Measurements from ENCODE around the gene PTGES2. TPM values are rescaled to one million over a fixed set of nuclear protein-coding genes. Genes with fewer than 3 reads are reported as not detected.

The PTGES2 gene
- 52.4 and 86.8 TPM in 2 replicates for total RNA-seq

DNA sequence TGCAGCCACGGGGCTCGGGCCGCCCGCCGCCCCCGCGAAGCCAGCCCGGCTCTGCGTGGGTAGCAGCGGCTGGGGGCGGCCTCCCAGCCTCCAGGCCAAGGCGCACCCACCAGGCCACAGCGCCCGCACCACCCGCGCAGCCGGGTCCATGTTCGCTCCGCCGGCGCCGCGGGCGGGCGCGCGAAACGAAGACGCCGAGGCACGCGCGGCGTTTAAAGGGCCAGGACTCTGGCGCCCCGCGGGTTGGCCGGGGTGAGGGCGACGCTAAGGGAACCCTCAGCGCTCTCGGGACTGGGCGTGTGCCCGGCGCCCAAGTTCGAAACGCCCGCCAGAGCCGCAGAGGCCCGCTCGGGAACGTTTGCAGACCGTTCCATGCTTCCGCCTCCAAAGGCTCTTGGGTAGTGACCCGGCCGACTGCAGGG is at the start of gene PTGES2:
PTGES2 (minus strand) TSS at position 162 of the 422 bp plus-strand sequence; CDS start at position 150, 12 bp downstream.

DNA sequence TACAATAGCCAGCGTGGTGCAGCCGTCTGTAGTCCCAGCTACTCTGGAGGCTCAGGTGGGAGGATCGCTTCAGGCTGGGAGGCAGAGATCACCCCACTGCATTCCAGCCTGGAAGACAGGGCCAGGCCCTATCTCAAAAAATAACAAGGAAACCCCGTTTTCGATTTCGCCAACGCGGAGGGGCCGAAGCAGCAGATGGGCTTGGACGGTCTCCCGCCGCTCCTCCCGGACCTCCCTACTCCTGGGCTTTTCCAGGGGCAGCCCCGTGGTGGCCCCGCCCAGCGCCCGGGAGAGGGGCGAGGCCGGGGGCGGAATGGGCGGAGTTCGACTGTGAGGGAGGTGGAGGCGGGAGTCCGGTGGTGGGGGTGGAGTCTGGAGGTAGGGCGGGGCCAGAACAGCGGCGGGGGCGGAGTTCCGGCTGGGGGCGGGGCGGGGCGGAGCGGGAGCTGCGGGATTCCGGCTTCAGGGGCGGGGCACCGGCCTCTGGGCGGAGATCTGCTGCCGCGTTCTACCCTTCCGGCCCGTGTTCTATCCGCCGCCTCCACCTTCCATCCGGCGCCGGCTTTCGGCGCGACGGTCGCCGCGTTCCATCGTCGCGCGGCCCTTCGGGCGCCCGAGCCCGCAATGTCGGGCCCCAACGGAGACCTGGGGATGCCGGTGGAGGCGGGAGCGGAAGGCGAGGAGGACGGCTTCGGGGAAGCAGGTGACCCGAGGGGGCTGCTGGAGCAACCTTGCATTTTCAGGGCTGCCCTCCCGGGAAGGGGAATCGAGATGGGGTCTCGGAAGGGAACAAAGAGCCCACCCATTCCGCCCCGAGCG is 32.5 kb upstream of the PTGES2 start, which contains the start of gene BBLN:
BBLN (plus strand) TSS at position 482 of the 819 bp plus-strand sequence; CDS start at position 625, 143 bp downstream.

DNA sequence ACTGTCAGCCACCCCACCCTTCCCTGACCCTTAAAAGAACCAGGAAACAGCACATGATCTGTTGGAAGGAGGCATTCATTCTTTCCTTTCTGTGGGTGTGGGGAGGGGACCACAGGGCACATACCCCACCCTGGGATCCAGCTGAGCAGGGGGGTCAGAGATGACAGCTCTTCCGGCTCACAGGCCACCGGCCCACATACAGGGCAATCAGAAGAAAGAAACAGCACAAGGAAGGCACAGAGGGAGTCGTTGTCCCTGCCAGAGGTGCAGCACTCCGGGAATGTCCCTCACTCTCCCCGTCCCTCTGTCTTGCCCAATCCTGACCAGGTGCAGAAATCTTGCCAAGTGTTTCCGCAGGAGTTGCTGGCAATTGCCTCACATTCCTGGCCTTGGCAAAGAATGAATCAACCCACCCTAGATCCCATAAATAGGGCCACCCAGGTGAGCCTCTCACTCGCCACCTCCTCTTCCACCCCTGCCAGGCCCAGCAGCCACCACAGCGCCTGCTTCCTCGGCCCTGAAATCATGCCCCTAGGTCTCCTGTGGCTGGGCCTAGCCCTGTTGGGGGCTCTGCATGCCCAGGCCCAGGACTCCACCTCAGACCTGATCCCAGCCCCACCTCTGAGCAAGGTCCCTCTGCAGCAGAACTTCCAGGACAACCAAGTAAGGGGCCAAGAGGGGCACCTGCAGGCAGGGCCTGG is 21.6 kb upstream of the PTGES2 start, which contains the start of gene LCN2:
LCN2 (plus strand) TSS at position 453 of the 701 bp plus-strand sequence; CDS start at position 526, 73 bp downstream.

Other genes starting within 250 kb of the PTGES2 start
- 33.7 and 51.0 TPM in 2 replicates for gene ST6GALNAC6, start 228.1 kb downstream of the PTGES2 start, total RNA-seq
- gene ST6GALNAC4, start 210.7 kb downstream of the PTGES2 start, total RNA-seq, result 33.3 and 51.4 TPM in 2 replicates
- 0.77 and 2.0 TPM in 2 replicates for gene PIP5KL1, start 197.0 kb downstream of the PTGES2 start, total RNA-seq
- gene DPM2, start 189.9 kb downstream of the PTGES2 start, total RNA-seq, result 7.9 and 10.0 TPM in 2 replicates
- gene EEIG1, start 146.7 kb downstream of the PTGES2 start, total RNA-seq, result 2.5 and 7.3 TPM in 2 replicates
- 11.8 and 14.0 TPM in 2 replicates for gene NAIF1, start 60.4 kb downstream of the PTGES2 start, total RNA-seq
- gene SLC25A25, start 59.5 kb downstream of the PTGES2 start, total RNA-seq, result 12.1 and 19.4 TPM in 2 replicates
- gene LCN2, start 21.7 kb upstream of the PTGES2 start, total RNA-seq, result not detected in 2 replicates
- 15.1 and 32.1 TPM in 2 replicates for gene BBLN, start 32.5 kb upstream of the PTGES2 start, total RNA-seq
- 12.7 and 17.6 TPM in 2 replicates for gene CIZ1, start 63.8 kb upstream of the PTGES2 start, total RNA-seq
- 0.38 and 3.1 TPM in 2 replicates for gene DNM1, start 75.7 kb upstream of the PTGES2 start, total RNA-seq
- gene GOLGA2, start 148.3 kb upstream of the PTGES2 start, total RNA-seq, result 118 and 135 TPM in 2 replicates
- gene SWI5, start 148.5 kb upstream of the PTGES2 start, total RNA-seq, result 20.9 and 41.6 TPM in 2 replicates
- 9.9 and 15.7 TPM in 2 replicates for gene TRUB2, start 194.7 kb upstream of the PTGES2 start, total RNA-seq
- 18.6 and 24.0 TPM in 2 replicates for gene COQ4, start 195.1 kb upstream of the PTGES2 start, total RNA-seq
- 10.7 and 25.1 TPM in 2 replicates for gene SLC27A4, start 212.8 kb upstream of the PTGES2 start, total RNA-seq
- gene URM1, start 243.6 kb upstream of the PTGES2 start, total RNA-seq, result 21.4 and 32.4 TPM in 2 replicates